Activated naive CD8-positive, alpha-beta T cell treated with anti-CD3 and anti-CD28 coated beads for 36 hours (primary cell): Measurements from ENCODE around the gene MID1IP1. TPM values are rescaled to one million over a fixed set of nuclear protein-coding genes. Genes with fewer than 3 reads are reported as not detected.

Experiments
- DNase-seq: peaks from one replicate; pipeline ENCODE4 v3.0.0; 2021
- H3K27ac Mint-ChIP-seq: one replicate; pipeline ENCODE4 v1.8.0; 2022; ENCODE audit warnings: mild to moderate bottlenecking, moderate library complexity, mixed read lengths
- H3K27me3 Mint-ChIP-seq: one replicate; pipeline ENCODE4 v1.8.0; 2022; ENCODE audit warnings: mild to moderate bottlenecking, mixed read lengths
- H3K36me3 Mint-ChIP-seq: one replicate; pipeline ENCODE4 v1.8.0; 2021; ENCODE audit warnings: mild to moderate bottlenecking, mixed read lengths
- H3K4me1 Mint-ChIP-seq: one replicate; pipeline ENCODE4 v1.8.0; 2021; ENCODE audit warnings: mixed read lengths
- H3K4me3 Mint-ChIP-seq: one replicate; pipeline ENCODE4 v1.8.0; 2022; ENCODE audit warnings: mild to moderate bottlenecking, moderate library complexity, mixed read lengths
- H3K9me3 Mint-ChIP-seq: one replicate; pipeline ENCODE4 v1.8.0; 2022; ENCODE audit warnings: mixed read lengths
- total RNA-seq, 2 experiments: library from RNA; stranded (reverse); gene quantifications; one replicate each; pipeline ENCODE4 v1.2.3, GENCODE V29; 2021

The MID1IP1 gene, protein sequence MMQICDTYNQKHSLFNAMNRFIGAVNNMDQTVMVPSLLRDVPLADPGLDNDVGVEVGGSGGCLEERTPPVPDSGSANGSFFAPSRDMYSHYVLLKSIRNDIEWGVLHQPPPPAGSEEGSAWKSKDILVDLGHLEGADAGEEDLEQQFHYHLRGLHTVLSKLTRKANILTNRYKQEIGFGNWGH
- total RNA-seq: 100 to 1,000 TPM in 1 of 2 experiments, 10 to 100 TPM in 1; 97.4 to 103 TPM

DNA sequence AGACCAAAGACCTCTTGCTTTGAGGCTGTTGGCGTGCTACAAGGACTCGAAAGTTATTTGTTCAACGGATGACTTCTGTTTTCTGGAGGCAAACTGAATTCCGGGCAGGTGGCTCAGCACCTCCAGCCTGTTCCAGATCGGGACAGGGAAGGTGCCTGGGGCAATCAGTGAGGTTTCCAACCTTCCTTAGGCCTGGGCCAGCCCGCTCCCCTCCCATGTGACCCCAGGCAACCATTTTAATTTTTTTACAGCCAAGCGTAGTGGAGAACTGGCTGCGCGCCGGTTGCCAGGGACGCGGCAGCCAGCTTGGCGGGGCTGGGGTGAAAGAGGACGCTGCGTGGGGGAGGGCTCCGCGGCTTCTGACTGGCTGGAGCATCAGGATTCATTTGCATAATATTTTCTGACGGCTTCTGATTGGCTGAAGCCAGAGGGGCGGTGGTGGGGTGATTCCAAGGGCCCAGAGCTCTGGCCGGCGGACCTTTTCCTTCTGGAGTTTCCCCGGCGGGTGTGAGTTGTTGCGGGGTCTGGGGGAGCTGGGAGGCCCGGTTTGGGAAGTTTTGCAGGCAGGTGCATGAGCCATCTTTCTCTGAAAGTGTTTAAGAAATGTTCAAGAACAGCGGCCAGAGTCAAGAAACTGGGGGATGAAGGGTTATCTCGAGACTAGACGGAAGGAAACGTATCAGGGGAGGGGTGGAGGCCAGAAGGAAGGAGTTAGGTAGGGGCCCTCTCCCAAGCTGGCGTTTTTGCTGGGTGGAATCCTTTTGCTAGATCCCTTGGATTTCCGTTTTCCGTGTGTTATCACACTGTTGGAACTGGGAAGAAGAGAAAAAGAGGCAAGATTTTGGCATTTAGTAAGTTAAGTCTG is at the start of gene MID1IP1:
MID1IP1 (plus strand) TSS at position 479 of the 865 bp plus-strand sequence. CDS start 3,488 bp downstream, outside the sequence.
- Mint-ChIP-seq H3K27me3 (peaks cover 8% of the 10 kb centered on the region), H3K27ac (peak within 1 kb of the TSS; percentile 94), H3K4me1 (peaks cover 6% of the 10 kb centered on the region), H3K4me3 (peak within 1 kb of the TSS; percentile 95), H3K36me3 (peaks cover 40% of the 10 kb centered on the region), H3K9me3 (no peaks in the 10 kb centered on the region)
- peak; percentile 84 for DNase-seq

DNA sequence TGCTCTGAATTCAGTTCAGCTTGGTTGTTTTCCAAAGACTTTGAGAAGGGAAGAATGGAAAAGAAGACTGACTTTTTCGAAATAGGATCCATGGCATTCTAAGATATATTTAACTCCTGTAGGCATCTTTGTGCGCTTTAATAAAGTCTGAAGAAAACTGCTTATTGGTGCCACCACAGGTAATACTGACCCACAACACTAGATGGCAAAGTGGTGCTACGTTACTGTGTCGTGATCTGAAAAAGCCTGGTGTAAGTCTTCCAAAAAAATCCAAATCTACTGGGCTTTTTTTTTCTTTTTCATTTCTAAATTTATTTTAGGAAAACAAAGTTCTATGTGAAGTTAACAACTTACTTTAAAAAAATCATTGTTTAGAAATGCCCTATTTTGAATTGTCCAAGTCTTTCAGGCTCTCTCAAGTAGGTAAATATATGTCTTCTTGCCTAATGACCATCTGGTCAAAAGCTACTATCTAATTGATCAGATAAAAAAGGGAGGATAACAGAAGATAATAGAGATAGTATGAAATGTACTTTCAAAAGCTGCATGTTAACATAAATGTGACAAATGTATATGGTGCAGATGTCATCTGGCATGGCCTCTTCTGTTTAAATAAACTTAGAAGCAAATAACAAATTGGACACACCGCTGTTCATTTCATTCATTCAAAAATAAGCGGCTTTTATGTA is 47.0 kb upstream of the MID1IP1 start:
- Mint-ChIP-seq H3K27me3 (no peaks in the 10 kb centered on the region), H3K27ac (no peak overlapping the region), H3K9me3 (peaks cover 1% of the 10 kb centered on the region), H3K4me1 (no peaks in the 10 kb centered on the region), H3K4me3 (no peak overlapping the region), H3K36me3 (no peaks in the 10 kb centered on the region)
- no peak for DNase-seq

DNA sequence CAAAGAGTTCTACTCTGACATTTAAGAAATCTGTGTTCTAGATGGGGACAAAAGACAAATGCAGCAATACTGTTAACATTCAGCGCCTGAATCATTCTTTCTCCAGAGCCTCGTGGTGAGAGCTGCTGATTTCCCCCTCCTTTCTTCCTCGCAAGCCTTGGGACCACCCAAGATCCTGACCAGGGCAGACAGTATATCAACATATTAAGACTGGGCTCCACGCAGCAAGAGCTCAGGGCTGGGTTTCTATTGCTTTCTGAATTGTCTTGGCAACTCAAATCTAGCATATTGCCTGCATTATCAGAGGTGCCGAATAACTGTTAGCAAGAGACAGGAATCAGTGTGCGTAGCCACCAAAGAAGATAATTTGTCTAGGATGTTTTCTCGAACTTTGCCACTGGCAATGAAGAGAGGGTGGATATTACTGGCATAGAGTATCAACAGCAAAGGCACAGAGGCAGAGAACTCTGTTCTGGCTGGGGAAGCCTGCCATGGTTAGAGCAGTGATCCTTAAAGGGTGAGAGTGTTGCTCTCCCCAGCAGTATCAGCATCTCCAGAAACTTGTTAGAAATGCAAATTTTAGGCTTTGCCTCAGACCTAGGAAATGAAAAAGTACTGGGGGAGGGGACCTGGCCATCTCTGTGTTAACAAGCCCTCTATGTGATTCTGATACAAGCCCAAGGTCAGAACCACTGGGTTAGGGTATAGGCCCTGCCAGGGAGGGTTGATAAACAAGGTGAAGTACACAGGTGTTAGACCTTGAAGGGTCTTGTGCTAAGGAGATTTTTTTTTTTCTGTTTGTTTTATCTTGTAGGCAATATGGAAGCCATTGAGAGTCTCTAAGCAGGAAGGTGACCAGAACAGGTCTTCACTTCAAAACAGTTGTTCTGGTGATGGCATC is 46.2 kb upstream of the MID1IP1 start:
- H3K9me3 Mint-ChIP-seq: peaks cover 1% of the 10 kb centered on the region
- H3K27ac Mint-ChIP-seq: no peak overlapping the region
- DNase-seq: no peak
- H3K4me1 Mint-ChIP-seq: no peaks in the 10 kb centered on the region
- no peaks in the 10 kb centered on the region for H3K27me3 Mint-ChIP-seq
- H3K36me3 Mint-ChIP-seq: no peaks in the 10 kb centered on the region
- no peak overlapping the region for H3K4me3 Mint-ChIP-seq

DNA sequence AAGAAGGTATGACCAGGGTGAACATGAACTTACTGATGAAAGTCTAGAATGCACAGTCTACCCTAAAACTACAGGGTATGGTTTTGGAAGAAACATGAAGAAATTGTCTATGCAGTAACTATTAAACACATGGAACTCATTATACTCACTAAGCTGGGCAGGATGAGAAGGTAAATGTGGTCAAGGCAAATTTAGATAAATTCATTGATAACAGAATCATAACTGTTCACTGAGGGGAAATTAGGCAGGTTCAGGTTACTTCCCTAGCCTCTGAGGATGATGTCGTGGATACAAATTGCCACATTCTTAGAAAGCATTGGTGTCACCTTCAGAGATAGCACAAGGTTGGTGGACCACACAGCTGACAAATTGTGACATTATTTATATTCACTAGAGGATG is 40.4 kb upstream of the MID1IP1 start:
- Mint-ChIP-seq H3K4me1 (no peaks in the 10 kb centered on the region), H3K4me3 (no peak overlapping the region), H3K27ac (no peak overlapping the region), H3K27me3 (no peaks in the 10 kb centered on the region), H3K9me3 (peaks cover 1% of the 10 kb centered on the region), H3K36me3 (no peaks in the 10 kb centered on the region)
- no peak for DNase-seq

DNA sequence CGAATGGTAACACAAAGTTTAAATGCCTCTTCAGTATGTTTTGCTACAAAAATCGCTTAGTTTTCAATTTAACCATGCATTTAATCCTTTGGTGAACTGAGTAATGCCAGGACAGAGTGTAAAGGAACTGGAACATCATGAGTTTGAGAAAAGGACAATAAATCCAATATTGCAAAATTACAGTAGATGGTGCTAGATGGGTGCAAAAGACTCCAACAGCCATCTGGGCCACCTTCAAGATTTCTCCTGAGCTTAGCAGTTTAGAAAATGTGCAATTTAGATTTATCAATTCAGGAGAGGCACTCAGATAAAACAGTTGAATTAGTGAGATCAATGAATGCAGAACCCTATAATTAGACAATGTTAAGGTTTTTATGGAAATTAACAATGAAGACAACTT is 33.2 kb upstream of the MID1IP1 start:
- H3K4me3 Mint-ChIP-seq: no peak overlapping the region
- H3K36me3 Mint-ChIP-seq: no peaks in the 10 kb centered on the region
- H3K27me3 Mint-ChIP-seq: no peaks in the 10 kb centered on the region
- no peak overlapping the region for H3K27ac Mint-ChIP-seq
- H3K4me1 Mint-ChIP-seq: no peaks in the 10 kb centered on the region
- DNase-seq: no peak
- H3K9me3 Mint-ChIP-seq: no peaks in the 10 kb centered on the region

DNA sequence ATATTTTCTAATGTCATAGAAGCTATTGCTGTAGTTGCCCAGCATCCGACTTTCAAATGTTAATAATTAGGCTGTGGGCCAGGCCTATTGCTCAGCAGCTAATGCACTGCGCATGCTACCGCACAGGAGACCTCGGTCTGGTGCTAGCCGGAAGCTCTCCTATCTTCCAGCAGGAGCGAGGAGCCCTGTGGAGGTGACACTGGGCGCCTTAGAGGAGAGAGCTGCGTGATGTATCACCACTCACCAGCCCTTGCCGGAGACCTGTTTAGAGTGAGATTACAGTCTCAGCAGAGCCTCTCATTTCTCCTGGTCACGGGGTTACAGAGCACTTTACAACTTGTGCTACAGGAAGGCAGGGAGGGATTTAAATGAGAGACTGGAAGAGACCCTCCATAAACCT is 31.1 kb upstream of the MID1IP1 start:
- DNase-seq: no peak
- H3K4me1 Mint-ChIP-seq: peaks cover 2% of the 10 kb centered on the region
- no peaks in the 10 kb centered on the region for H3K27me3 Mint-ChIP-seq
- no peak overlapping the region for H3K4me3 Mint-ChIP-seq
- no peaks in the 10 kb centered on the region for H3K36me3 Mint-ChIP-seq
- H3K27ac Mint-ChIP-seq: no peak overlapping the region
- H3K9me3 Mint-ChIP-seq: no peaks in the 10 kb centered on the region

DNA sequence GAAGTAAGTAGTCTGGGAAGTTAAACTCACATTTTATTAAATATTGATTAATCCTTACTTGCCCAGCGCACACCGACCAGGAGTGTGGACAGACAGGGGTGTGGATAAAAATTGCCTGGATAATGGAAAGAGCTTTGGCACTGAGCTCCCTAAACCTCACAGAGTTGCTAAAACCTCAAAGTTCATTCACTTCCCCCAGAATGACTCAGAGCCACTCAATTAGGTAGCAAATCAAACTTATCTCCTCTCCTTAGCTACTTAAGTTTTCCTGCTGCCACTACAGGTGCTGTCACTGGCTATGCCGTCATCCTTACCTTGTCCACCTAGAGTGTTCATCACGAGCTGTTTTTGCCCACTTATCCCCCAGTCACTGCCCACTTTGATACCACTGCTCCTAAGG is 27.0 kb upstream of the MID1IP1 start:
- no peak for DNase-seq
- H3K27ac Mint-ChIP-seq: no peak overlapping the region
- peaks cover 6% of the 10 kb centered on the region for H3K4me1 Mint-ChIP-seq
- H3K4me3 Mint-ChIP-seq: no peak overlapping the region
- peaks cover 1% of the 10 kb centered on the region for H3K9me3 Mint-ChIP-seq
- no peaks in the 10 kb centered on the region for H3K36me3 Mint-ChIP-seq
- no peaks in the 10 kb centered on the region for H3K27me3 Mint-ChIP-seq

DNA sequence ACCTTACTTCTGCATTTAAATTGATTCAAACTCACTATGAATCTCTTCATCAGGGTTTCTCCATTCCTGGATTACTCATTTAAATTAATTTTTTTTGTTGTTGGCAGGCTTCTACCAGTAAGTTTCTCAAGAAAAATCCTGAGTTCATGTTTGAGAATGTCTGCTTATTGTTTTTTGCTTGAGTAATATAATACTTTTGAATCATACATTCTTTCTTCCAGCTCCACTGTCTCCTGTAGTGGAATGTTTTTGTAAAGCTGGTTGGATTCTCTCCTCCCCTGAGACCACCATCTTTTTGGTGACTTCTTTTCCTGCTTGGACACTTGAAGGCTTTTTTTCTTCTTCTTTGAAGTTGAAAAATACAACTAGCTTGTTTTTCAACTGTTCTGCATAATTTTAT is 4.3 kb upstream of the MID1IP1 start:
- no peak for DNase-seq
- H3K36me3 Mint-ChIP-seq: peaks cover 9% of the 10 kb centered on the region
- peaks cover 6% of the 10 kb centered on the region for H3K4me1 Mint-ChIP-seq
- peaks cover 4% of the 10 kb centered on the region for H3K27me3 Mint-ChIP-seq
- H3K9me3 Mint-ChIP-seq: no peaks in the 10 kb centered on the region
- H3K4me3 Mint-ChIP-seq: no peak overlapping the region
- H3K27ac Mint-ChIP-seq: no peak overlapping the region

DNA sequence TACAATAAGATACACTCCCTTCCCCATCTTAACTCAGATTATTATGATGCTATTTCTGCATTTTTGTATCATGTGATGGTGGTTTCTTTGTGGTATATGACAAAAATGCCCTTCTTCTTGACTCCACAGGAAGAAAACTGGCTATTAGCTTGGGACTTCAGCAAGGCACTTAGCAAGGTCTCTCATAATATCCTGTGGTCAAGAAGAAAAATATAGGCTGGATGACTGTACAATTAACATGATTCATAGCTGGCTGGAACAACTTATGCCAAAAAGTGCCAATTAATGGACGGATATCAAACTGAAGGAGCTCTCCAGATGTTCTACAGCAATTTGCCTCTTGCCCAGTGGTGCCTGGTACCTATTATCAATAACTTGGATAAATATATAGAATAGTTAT is 2.3 kb upstream of the MID1IP1 start:
- Mint-ChIP-seq H3K4me1 (peaks cover 6% of the 10 kb centered on the region), H3K9me3 (no peaks in the 10 kb centered on the region), H3K27me3 (peaks cover 4% of the 10 kb centered on the region), H3K27ac (no peak overlapping the region), H3K4me3 (no peak overlapping the region), H3K36me3 (peaks cover 21% of the 10 kb centered on the region)
- no peak for DNase-seq

DNA sequence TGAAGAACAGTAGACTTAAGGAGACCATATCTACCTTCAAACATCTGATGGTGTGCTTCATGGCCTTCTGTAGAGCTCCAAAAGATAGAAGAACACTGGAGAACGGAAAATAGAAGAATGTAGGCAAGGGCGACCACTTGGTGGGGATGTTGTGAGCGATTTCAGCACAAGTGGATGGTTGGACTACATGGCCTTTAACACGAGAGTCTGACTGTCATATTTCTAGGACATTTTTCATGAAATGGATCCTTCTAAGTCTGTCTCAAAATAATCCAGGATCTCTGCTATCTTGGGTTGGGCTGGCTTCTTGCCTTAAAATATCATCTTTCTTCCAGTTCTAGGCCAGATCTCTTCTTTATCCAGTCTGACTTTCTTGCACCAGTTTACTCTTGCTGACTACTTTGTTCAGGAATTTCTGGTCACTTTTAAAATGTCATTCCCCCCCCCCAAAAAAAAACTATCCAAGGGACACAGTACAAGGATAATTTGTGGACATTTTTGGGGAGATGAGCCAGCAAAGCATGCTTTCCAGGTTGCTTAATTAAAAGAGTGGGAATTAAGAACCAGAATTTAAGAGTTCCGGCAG is 1.2 kb upstream of the MID1IP1 start:
- peaks cover 6% of the 10 kb centered on the region for H3K4me1 Mint-ChIP-seq
- peaks cover 31% of the 10 kb centered on the region for H3K36me3 Mint-ChIP-seq
- H3K9me3 Mint-ChIP-seq: no peaks in the 10 kb centered on the region
- no peak overlapping the region for H3K27ac Mint-ChIP-seq
- DNase-seq: no peak
- H3K27me3 Mint-ChIP-seq: peaks cover 4% of the 10 kb centered on the region
- no peak overlapping the region for H3K4me3 Mint-ChIP-seq

DNA sequence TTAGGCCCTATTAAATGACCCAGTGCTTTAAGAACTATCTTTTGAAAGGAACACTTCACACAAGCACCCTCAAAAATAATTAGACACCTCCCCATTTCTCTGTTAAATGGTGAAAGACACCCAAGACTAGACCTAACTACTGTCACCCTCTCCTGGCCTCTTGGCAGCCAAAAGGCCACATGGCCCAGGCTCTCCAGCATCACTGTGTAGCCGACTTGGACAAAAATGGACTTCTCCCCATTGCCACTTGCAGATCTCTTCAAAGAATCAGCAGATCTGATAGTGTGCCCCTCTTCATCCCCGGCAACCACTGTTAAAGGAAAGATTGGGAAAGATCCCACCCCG is 2.0 kb downstream of the MID1IP1 start:
- peak overlapping the region; percentile 94 for H3K27ac Mint-ChIP-seq
- peaks cover 8% of the 10 kb centered on the region for H3K27me3 Mint-ChIP-seq
- H3K4me3 Mint-ChIP-seq: peak overlapping the region; percentile 95
- H3K9me3 Mint-ChIP-seq: no peaks in the 10 kb centered on the region
- peaks cover 50% of the 10 kb centered on the region for H3K36me3 Mint-ChIP-seq
- H3K4me1 Mint-ChIP-seq: peaks cover 10% of the 10 kb centered on the region
- peak; percentile 3 for DNase-seq

DNA sequence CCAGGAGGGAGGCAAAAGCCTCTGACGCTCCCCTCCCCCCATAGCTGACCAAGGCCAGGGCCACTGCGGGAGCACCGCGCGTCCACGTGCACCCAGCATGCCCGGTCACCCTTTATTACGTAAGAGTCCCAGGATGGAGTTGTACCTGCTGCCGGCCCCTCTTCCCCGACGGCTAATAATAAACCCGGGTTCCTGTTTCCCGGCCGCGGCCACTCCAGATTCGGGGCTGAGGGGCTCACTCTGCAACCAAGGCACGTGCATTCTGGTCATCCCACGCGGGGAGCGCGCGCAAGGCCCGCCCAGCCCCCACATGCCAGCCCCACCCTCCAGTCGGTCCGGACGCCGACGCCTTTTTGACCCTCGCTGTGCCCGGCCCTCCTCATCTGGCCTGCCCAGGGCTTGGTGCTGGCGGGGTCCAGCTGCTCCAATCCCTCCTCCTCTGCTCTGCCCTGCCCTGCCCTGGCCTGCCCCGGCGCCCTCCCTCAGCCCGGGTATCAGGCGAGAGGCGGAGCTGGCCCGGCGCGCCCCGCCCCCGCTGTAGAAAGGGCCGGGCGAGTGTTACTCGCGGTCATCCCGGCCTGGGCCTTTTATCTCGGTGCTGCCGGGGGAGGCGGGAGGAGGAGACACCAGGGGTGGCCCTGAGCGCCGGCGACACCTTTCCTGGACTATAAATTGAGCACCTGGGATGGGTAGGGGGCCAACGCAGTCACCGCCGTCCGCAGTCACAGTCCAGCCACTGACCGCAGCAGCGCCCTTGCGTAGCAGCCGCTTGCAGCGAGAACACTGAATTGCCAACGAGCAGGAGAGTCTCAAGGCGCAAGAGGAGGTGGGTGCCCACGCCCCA is 2.6 kb downstream of the MID1IP1 start:
- H3K4me3 Mint-ChIP-seq: peak overlapping the region; percentile 95

DNA sequence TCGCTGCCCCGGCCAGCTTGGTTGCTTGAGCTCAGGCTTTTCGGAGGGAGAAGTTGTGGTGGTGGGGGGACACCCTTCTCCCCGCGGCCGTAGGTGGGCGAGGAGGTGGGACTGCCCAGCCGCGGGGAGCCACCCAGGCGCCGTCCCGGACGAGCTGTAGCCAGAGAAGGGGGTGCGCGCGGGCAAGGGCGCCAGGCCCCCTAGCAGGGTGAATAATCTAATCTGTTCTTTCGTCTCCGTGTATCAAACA is 3.1 kb downstream of the MID1IP1 start:
- no peak for DNase-seq
- H3K36me3 Mint-ChIP-seq: peaks cover 50% of the 10 kb centered on the region
- H3K4me3 Mint-ChIP-seq: peak overlapping the region; percentile 95
- peaks cover 8% of the 10 kb centered on the region for H3K27me3 Mint-ChIP-seq
- H3K4me1 Mint-ChIP-seq: peaks cover 16% of the 10 kb centered on the region
- H3K9me3 Mint-ChIP-seq: no peaks in the 10 kb centered on the region
- H3K27ac Mint-ChIP-seq: peak overlapping the region; percentile 94

More for the DNA sequence above, 2.6 kb downstream of the MID1IP1 start:
- Mint-ChIP-seq H3K36me3 (peaks cover 50% of the 10 kb centered on the region), H3K4me1 (peaks cover 13% of the 10 kb centered on the region), H3K27ac (peak overlapping the region; percentile 94), H3K27me3 (peaks cover 8% of the 10 kb centered on the region), H3K9me3 (no peaks in the 10 kb centered on the region)
- peak; percentile 85 for DNase-seq
